CD4-positive, alpha-beta T cell treated with Interleukin-1 beta for 1 hour (primary cell): ENCODE measurements around the gene MFSD11.
"Not testable (repeated sequence)": the region's sequence is repeated elsewhere in the genome, so short reads cannot be mapped to it uniquely, and the experiment has no call there.

Experiments used
- DNase-seq, 2 donors: peaks; one replicate each; pipeline ENCODE4 v3.0.0-alpha.2; 2020 to 2022

The MFSD11 gene

DNA sequence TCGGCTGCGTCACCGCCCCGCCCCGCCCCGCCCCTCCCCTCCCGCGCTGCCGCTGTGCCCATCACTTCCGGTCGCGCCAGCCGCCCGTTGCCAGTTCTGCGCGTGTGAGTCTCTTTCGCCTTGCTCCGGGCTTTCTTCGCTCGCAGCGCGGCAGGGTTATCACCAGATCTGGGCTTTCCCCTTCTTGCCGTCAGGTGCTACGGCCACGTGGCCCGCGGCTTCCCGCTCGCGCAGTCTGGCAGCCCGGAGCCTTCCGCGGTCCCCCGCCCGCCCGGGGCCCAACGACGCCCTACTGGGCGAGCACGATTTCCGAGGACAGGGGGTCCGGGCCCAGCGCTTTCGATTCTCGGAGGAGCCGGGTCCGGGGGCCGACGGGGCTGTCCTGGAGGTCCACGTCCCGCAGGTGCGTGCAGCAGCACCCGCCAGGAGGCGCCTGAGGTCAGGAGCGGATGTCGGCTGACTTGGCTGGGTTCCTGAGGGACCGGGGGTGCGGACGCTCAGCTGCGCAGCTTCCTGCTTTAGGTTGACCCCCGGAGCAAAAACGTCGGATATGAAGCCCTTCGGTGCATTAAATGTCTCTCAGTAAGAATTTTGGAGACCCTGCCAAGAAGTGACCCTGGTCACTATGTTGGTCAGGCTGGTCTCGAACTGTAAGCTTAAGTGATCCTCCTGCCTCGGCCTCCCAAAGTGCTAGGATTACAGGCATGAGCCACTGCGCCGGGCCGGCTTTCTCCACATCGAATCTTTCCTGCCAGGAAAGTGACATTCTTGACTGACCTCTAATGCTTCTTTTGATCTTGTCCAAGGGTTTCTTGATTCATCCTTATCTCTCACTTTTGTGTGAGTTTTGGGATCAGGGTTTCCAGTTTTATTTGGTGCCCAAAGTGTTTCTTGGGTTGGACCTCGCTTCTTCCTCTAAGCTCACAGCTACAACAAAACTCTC lies 10.9 kb upstream of the MFSD11 start, which contains the start of gene METTL23:
TSS of gene METTL23 (plus strand) at position 64 of the 943 bp plus-strand sequence. CDS start 2,872 bp downstream, outside the sequence.
- no peak for DNase-seq

- peak in 1 of 2 donors; percentile 44 for DNase-seq
Observed at GRCh38 chr17:76727745-76728456, 10.0 kb upstream of the MFSD11 start.

DNA sequence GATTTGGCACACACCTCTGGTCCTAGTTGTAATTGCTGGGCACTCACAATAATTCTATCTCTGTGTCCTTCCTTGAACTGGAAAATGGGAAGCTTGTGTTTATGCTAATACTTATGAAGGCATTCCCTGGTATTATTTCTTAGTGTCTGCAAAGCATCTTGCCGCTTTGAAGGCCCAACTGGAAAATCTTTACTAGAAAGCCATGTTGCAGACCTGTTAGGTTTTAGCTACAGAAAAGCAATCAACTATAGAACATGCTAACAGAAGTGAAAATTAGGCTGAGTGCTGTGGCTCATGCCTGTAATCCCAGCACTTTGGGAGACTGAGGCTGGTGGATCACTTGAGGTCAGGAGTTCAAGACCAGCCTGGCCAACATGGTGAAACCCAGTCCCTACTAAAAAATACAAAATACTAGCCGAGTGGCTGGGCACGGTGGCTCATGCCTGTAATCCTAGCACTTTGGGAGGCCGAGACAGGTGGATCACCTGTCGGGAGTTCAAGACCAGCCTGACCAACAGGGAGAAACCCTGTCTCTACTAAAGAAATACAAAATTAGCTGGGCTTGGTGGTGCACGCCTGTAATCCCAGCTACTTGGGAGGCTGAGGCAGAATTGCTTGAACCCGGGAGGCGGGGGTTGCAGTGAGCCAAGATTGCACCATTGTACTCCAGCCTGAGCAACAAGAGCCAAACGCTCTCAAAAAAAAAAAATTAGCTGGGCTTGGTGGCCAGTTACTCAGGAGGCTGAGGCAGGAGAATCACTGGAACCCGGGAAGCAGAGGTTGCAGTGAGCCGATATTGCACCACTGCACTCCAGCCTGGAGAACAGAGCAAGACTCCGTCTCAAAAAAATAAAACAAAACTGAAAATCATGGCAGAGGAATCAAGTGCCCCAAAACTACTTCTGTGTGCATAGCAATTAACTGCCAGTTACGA lies 5.9 kb upstream of the MFSD11 start:
- not testable (repeated sequence) for DNase-seq

DNA sequence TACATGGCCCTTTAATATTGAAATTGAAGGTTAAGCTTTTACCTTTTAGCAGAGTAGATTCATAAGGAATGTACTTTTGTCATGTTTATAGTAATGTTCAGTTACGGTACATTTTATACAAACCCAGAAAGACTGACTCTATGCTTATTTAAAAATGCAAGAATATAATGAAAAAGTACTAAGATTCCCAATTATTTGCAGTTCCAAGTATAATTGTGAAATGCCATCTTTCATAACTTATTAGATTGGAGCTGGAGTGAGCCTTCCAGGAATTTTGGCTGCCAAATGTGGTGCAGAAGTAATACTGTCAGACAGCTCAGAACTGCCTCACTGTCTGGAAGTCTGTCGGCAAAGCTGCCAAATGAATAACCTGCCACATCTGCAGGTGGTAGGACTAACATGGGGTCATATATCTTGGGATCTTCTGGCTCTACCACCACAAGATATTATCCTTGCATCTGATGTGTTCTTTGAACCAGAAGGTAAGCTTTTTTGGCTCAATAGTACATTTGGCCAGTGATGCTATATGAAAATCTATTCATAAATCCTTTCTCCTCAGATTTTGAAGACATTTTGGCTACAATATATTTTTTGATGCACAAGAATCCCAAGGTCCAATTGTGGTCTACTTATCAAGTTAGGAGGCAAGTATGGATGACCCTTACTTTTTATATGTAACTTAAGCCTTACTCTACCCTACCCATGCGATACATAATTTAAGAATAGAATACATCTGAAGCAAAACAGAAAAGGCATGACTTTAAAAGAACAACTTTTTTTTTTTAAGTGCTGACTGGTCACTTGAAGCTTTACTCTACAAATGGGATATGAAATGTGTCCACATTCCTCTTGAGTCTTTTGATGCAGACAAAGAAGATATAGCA lies 4.9 kb upstream of the MFSD11 start:
- no peak for DNase-seq

GRCh38 chr17:76733618-76733957 lies 4.3 kb upstream of the MFSD11 start:
- DNase-seq, result no peak

DNA sequence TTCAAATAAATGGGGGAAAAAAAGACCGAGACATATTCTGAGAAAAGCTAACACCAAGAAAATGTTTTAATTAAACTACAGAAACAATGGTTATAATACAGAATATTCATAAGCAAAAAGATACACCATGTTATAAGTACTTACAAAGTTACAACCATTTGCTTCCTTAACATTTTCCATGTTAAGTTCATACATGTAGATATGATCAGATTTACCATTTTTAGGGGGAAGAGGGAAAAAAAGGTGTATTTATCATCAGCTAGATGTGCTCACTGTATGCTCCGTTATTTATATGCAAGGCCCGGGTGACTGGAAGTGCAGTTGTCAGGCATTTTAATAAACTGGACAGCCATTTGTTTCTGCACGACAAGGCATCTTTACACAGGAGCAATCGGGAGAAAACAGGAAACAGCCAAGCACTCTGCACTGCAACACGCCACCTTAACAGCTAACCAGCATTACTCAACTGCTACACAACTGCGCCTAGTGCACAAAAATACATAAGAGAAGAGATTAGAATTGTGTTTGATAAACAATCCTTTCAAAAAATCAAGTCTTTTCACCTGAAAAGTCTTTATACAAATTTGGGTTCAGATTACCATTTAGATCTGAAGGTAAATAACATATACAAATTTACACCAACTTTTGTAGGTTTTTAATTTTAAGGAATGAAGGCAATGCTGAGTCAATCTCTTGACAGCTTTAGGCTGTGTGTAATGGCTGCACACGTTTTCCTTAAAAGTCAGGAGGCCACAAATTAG lies 3.7 kb upstream of the MFSD11 start:
- DNase-seq, result no peak

- peak in 1 of 2 donors; percentile 50 for DNase-seq
Observed at GRCh38 chr17:76735006-76735405, 2.9 kb upstream of the MFSD11 start.

- no peak for DNase-seq
Observed at GRCh38 chr17:76735586-76736348, 2.2 kb upstream of the MFSD11 start.

DNA sequence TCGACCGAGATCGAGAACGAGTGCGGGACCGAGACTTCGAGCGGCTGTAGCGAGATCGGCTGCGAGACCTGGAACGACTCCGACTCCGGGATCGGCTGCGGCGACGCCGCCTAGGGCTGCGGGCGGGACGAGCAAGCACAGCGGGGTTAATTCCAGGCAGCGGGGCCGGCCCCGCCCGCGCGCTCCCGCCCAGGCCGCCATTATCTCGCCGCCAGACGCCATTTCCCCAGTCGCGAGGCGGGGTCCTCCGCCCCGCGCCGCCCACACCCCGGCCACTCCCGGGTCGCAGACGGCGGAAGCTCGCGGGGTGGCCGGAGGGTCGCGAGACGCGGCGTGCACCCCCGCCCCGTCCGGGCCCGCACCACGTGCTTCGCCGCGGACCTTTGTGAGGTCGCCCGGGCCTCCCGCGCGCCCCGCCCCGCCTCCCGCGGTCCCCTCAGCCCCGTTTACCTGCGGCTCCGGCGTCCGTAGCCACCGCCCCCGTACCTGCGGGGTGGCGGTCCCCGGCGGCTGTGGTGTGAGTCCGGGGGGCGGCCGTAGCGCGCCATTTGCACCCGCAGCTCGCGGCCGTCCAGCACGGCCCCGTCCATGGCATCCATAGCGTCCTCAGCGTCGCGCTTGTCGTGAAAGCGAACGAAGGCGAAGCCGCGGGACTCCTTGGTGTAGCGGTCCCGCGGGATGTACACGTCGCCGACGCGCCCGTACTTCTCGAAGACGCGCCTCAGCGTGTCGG lies 1.4 kb upstream of the MFSD11 start:
- peak; percentile 72 for DNase-seq

GRCh38 chr17:76737082-76737675 lies 740 bp upstream of the MFSD11 start, which contains the start of gene SRSF2:
SRSF2 (minus strand) TSS chr17:76737331; CDS start chr17:76737160, 171 bp downstream.
- DNase-seq, result peak; percentile 99

- no peak for DNase-seq
Observed at GRCh38 chr17:76738468-76738850, 540 bp downstream of the MFSD11 start.

DNA sequence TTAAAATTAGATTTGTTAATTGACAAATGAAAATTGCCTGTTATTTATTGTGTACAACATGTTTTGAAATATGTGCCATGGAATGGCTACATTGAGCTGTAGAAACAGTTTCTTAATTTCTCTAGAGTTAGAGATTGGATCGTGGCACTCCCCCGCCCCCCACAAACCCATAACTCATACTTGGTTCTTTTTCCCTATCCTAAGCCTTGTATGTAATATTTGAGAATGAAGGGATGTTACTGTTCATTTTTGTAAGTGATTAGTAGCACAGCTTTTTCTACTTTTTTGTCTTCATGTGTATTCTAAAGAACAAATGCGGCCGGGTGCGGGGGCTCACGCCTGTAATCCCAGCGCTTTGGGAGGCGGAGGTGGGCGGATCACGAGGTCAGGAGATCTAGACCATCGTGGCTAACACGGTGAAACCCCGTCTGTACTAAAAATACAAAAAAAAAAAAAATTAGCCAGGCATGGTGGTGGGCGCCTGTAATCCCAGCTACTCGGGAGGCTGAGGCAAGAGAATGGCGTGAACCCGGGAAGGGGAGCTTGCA lies 1.7 kb downstream of the MFSD11 start:
- DNase-seq, result not testable (repeated sequence)

GRCh38 chr17:76740329-76741118 lies 2.6 kb downstream of the MFSD11 start:
- DNase-seq, result no peak

DNA sequence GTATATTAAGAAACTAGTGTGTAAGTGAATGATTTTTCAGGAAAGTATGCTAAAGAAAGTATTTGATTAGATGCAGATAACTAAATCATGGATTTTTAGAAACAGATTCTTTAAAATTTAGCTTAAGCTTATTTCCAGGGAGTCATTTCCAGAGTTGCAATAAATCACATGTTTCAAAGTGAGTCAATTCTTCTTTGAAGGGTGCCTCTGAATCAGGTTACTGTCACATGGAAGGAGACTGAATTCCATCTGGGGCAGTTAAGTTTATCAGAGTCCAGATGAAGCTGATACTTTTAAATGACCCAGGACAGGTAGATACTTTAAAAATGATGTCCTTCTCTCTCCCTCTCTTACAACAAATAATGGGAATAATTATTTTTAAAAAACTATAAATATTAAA lies 5.0 kb downstream of the MFSD11 start:
- DNase-seq, result no peak

DNA sequence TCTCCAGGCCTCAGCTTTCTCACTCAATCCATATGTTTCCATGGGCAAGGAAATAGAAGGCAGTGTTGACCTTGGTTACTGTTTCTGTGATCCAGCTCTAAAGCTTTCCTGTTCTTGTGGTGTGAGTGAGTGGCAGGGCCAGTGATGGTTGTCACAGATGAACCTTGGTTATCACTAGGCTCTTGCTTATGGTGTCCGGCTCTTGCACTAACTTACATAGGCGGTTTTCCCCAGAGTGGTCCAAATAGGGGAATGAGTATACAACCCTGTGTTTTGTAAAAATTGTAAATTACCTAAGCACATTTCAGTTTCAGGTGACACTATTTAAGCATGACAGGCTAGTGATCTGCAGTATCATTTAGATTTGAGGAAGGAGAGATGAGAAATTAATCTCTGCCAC lies 6.8 kb downstream of the MFSD11 start:
- no peak for DNase-seq

GRCh38 chr17:76745785-76746184 lies 7.9 kb downstream of the MFSD11 start:
- DNase-seq, result not testable (repeated sequence)

DNA sequence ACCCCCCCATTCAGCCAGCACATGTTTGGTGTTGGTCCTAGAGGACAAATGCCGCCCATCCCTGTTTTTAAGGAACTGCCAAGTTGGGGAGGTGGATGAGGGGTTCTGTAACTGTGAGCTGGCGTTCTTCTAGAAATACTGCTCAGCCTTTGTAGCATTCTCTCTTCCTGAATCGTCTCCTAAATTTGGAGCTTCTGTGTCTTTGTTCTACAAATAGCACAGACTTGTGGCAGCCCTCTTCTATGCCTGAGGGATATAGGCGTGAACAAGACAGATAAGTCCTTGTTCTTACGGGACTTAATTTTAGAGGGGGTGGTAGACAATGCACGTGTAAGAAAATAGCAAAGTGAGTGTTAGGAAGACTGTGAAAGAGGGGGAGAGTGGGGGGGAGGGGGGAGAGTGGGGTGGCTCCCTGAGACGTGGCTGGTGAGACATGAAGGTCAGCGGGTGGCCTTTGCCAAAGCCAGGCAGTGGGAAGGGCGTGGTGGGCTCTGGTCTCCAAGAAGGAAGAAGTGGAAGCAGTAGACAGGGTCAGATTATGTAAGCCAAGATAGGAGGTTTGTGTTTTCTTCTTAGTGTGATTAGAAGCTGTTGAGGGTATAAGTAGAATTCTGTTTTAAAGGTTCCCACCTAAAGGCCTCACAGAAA lies 9.9 kb downstream of the MFSD11 start:
- DNase-seq, result no peak
